ENCODE measurements around the gene DNAJB1. TPM values are rescaled to one million over a fixed set of nuclear protein-coding genes. Genes with fewer than 3 reads are reported as not detected.

DNAJB1 gene
- total RNA-seq, 1 experiment from 2014 or later = 54.5 TPM

DNA sequence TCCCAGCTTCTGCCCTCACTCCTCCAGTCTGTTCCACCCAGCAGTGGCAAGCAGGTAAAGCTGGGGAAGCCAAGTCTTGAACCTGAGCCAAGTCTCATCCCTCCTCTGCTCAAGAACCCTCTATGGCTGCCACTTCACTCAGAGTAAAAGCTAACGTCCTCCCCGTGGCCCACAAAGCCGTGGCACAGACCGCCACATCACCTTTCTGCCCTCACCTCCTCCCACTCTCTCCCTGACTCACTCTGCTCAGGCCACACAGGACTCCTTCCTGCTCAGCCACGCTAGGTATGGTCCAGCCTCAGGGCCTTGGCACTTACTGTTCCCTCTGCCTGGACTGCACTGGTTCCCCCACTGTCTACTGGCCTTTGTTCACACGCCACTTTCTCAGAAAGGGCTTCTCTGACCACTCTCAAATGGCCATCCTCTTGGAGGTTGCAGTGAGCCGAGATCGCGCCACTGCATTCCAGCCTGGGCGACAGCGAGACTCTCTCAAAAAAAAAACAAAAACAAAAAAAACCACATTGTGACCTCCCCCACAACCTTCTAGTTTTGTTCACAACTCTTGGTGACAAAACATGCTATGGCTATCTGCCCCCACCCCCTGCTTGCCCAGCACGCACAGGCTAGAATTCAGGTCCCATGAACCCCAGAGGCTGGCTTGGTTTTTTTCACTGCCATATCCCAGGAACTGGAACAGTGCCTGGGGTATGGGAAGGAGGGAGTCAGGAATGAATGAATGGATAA, 37.9 kb upstream of the DNAJB1 start:
- ATAC-seq = no peak
- POLR2A ChIA-PET = interaction anchor here (0.6 to 0.8 kb wide), 2 partner anchors 38 to 133 kb away, joined by 3 to 5 read pairs; partner anchors contain the start of gene DNAJB1

DNA sequence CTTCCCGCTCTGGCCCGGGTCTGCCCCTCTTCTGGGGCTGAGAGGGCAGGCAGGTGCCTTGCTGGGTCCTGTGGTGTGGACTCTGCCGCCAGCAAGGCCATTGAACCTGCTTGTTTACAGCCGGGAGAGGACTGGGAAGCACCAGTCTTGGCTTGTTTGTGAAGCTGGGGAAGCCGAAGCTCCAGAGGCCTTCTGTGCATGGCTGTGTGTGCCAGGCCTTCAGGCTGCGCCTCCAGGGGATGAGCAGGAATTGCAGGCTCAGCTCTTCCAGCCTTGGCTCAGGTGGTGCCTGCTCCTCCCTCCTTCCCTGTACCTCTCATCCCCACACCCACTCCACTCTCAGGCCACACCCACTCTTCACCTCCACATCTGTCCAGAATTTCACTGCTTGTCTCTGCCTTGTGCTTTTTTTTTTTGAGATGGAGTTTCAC, 36.2 kb upstream of the DNAJB1 start:
- ATAC-seq = peak; percentile 62

More for the DNA sequence above, 37.9 kb upstream of the DNAJB1 start:
- CTCF ChIA-PET = interaction anchor here (0.6 to 4.4 kb wide), 23 partner anchors 9 to 220 kb away, joined by 3 to 39 read pairs (median 9); partner anchors contain the start of genes DNAJB1, GIPC1, NDUFB7 and PTGER1
- peak overlapping the region; percentile 77 for H3K27ac Mint-ChIP-seq
- H3K4me3 Mint-ChIP-seq = no peak overlapping the region
- H3K27me3 Mint-ChIP-seq (ENCODE audit: low read depth) = no peaks in the 10 kb centered on the region
- peaks cover 33% of the 10 kb centered on the region for H3K4me1 Mint-ChIP-seq
- DNase-seq (ENCODE audit: low spot score) = no peak
- H3K36me3 Mint-ChIP-seq = no peaks in the 10 kb centered on the region
- no peaks in the 10 kb centered on the region for H3K9me3 Mint-ChIP-seq
- TF ChIP-seq, protein P1, sequence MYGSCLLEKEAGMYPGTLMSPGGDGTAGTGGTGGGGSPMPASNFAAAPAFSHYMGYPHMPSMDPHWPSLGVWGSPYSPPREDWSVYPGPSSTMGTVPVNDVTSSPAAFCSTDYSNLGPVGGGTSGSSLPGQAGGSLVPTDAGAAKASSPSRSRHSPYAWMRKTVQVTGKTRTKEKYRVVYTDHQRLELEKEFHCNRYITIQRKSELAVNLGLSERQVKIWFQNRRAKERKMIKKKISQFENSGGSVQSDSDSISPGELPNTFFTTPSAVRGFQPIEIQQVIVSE (CRISPR knock-in tag; IDR thresholded peaks at IDR 0.05; ENCODE audit: borderline replicate concordance) = no peak
- TF ChIP-seq CBFB (CRISPR knock-in tag; IDR thresholded peaks at IDR 0.05; ENCODE audit: low read depth) = no peak

DNA sequence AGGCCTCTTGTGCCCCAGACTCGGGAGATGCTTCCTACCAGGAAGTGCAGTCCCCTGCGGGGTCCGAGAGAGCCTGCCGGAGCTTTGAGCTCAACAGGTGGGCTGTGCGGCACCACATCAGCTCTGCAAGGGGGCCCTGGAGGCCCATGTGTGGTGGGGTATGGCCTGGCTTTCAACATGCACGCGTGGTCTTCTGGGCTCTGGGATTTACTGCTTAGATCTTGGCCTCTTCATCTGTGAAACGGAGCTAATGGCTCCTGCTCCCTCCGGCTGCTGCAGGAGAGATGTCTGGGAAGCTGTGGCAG, 35.7 kb upstream of the DNAJB1 start:
- DNase-seq (ENCODE audit: low spot score) (no peak), ATAC-seq (no peak)
- ChIA-PET POLR2A (no interaction called here), CTCF (interaction anchor here (0.8 to 4.4 kb wide), 13 partner anchors 9 to 133 kb away, joined by 3 to 39 read pairs (median 6); partner anchors contain the start of genes DNAJB1 and NDUFB7)
- H3K4me1 Mint-ChIP-seq = peaks cover 25% of the 10 kb centered on the region
- no peaks in the 10 kb centered on the region for H3K9me3 Mint-ChIP-seq
- peaks cover 2% of the 10 kb centered on the region for H3K36me3 Mint-ChIP-seq
- peak overlapping the region; percentile 91 for H3K27ac Mint-ChIP-seq
- H3K27me3 Mint-ChIP-seq (ENCODE audit: low read depth) = no peaks in the 10 kb centered on the region
- no peak overlapping the region for H3K4me3 Mint-ChIP-seq
- TF ChIP-seq TEAD1 (CRISPR knock-in tag; IDR thresholded peaks at IDR 0.05) (no peak), TEAD4 (CRISPR knock-in tag; IDR thresholded peaks at IDR 0.05) (no peak), GABPB1 (CRISPR knock-in tag; IDR thresholded peaks at IDR 0.05) (no peak), NFE2L1 (CRISPR knock-in tag; IDR thresholded peaks at IDR 0.05) (no peak), ZNF317 (CRISPR knock-in tag; IDR thresholded peaks at IDR 0.05; ENCODE audit: borderline replicate concordance, low read depth) (no peak), ZNF416 (CRISPR knock-in tag; IDR thresholded peaks at IDR 0.05) (no peak), ZBTB21 (CRISPR knock-in tag; IDR thresholded peaks at IDR 0.05; ENCODE audit: borderline replicate concordance) (no peak), FOXP1 (CRISPR knock-in tag; IDR thresholded peaks at IDR 0.05; ENCODE audit: borderline replicate concordance) (no peak)
- TF ChIP-seq, protein P2, sequence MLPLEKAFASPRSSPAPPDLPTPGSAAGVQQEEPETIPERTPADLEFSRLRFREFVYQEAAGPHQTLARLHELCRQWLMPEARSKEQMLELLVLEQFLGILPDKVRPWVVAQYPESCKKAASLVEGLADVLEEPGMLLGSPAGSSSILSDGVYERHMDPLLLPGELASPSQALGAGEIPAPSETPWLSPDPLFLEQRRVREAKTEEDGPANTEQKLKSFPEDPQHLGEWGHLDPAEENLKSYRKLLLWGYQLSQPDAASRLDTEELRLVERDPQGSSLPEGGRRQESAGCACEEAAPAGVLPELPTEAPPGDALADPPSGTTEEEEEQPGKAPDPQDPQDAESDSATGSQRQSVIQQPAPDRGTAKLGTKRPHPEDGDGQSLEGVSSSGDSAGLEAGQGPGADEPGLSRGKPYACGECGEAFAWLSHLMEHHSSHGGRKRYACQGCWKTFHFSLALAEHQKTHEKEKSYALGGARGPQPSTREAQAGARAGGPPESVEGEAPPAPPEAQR (CRISPR knock-in tag; IDR thresholded peaks at IDR 0.05) = no peak
- TF ChIP-seq, protein P3, sequence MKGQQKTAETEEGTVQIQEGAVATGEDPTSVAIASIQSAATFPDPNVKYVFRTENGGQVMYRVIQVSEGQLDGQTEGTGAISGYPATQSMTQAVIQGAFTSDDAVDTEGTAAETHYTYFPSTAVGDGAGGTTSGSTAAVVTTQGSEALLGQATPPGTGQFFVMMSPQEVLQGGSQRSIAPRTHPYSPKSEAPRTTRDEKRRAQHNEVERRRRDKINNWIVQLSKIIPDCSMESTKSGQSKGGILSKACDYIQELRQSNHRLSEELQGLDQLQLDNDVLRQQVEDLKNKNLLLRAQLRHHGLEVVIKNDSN (CRISPR knock-in tag; IDR thresholded peaks at IDR 0.05) = no peak
- TF ChIP-seq, protein P4, sequence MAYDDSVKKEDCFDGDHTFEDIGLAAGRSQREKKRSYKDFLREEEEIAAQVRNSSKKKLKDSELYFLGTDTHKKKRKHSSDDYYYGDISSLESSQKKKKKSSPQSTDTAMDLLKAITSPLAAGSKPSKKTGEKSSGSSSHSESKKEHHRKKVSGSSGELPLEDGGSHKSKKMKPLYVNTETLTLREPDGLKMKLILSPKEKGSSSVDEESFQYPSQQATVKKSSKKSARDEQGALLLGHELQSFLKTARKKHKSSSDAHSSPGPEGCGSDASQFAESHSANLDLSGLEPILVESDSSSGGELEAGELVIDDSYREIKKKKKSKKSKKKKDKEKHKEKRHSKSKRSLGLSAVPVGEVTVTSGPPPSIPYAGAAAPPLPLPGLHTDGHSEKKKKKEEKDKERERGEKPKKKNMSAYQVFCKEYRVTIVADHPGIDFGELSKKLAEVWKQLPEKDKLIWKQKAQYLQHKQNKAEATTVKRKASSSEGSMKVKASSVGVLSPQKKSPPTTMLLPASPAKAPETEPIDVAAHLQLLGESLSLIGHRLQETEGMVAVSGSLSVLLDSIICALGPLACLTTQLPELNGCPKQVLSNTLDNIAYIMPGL (CRISPR knock-in tag; IDR thresholded peaks at IDR 0.05) = no peak
- TF ChIP-seq, protein P5, sequence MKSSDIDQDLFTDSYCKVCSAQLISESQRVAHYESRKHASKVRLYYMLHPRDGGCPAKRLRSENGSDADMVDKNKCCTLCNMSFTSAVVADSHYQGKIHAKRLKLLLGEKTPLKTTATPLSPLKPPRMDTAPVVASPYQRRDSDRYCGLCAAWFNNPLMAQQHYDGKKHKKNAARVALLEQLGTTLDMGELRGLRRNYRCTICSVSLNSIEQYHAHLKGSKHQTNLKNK (CRISPR knock-in tag; IDR thresholded peaks at IDR 0.05) = no peak
- TF ChIP-seq, protein P6, sequence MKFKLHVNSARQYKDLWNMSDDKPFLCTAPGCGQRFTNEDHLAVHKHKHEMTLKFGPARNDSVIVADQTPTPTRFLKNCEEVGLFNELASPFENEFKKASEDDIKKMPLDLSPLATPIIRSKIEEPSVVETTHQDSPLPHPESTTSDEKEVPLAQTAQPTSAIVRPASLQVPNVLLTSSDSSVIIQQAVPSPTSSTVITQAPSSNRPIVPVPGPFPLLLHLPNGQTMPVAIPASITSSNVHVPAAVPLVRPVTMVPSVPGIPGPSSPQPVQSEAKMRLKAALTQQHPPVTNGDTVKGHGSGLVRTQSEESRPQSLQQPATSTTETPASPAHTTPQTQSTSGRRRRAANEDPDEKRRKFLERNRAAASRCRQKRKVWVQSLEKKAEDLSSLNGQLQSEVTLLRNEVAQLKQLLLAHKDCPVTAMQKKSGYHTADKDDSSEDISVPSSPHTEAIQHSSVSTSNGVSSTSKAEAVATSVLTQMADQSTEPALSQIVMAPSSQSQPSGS (CRISPR knock-in tag; IDR thresholded peaks at IDR 0.05; ENCODE audit: borderline replicate concordance, low read depth) = no peak
- TF ChIP-seq, protein P7, sequence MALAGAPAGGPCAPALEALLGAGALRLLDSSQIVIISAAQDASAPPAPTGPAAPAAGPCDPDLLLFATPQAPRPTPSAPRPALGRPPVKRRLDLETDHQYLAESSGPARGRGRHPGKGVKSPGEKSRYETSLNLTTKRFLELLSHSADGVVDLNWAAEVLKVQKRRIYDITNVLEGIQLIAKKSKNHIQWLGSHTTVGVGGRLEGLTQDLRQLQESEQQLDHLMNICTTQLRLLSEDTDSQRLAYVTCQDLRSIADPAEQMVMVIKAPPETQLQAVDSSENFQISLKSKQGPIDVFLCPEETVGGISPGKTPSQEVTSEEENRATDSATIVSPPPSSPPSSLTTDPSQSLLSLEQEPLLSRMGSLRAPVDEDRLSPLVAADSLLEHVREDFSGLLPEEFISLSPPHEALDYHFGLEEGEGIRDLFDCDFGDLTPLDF (CRISPR knock-in tag; IDR thresholded peaks at IDR 0.05) = no peak

More for the DNA sequence above, 36.2 kb upstream of the DNAJB1 start:
- ChIA-PET CTCF (interaction anchor here (0.8 to 4.4 kb wide), 13 partner anchors 8 to 132 kb away, joined by 3 to 39 read pairs (median 6); partner anchors contain the start of genes DNAJB1 and NDUFB7), POLR2A (no interaction called here)
- Mint-ChIP-seq H3K4me1 (peaks cover 30% of the 10 kb centered on the region), H3K36me3 (peaks cover 2% of the 10 kb centered on the region), H3K27ac (peak overlapping the region; percentile 91), H3K4me3 (no peak overlapping the region), H3K27me3 (ENCODE audit: low read depth) (no peaks in the 10 kb centered on the region), H3K9me3 (no peaks in the 10 kb centered on the region)
- no peak for DNase-seq (ENCODE audit: low spot score)
- peak; percentile 35; the same call in 1 of the 2 replicates for TF ChIP-seq GABPB1 (CRISPR knock-in tag; IDR thresholded peaks at IDR 0.05)
- TF ChIP-seq, protein P1 (CRISPR knock-in tag; IDR thresholded peaks at IDR 0.05; ENCODE audit: borderline replicate concordance) = no peak

Data from WTC11 (cell line).